ENCODE results near the gene ITCH.
"Not testable (repeated sequence)": the region's sequence is repeated elsewhere in the genome, so short reads cannot be mapped to it uniquely, and the experiment has no call there.

The ITCH gene

DNA sequence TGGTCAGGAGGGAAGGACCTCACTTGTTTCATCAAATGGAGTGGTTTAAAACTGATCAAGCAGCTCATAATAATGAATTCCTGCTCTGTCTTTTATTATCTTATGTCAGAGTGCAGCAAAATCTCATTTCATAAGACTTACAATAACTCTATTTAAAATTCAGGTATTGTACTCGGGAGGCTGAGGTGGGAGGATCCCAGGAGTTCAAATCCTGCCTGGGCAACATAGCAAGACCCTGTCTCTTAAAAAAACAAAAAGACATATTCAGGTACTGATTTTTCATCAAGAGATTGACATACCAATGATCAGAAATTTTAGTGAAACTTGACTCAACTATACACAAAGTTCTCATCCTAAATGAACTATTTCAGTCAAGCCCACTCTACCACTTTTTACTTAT, 147.5 kb downstream of the ITCH start:
- DNase-seq (ENCODE audit: low spot score), result no peak

DNA sequence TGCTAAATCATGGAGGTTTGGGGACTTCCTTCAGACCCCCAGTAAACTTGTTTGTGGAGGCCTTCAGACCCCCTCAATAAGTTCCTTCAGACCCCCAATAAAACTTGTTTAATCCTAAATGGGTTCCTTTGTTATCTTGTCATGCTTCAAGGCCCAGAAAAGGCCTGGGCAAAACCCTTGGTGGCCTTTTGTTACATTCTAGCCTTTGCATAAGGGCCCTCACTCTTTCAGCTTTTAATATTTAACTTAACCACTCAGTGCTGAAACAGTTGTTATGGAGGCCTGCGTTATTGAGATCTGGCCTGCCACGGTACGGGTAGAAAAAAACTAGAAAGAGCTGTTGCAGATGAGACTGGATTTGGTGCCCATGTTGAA, 148.8 kb downstream of the ITCH start:
- no peak for DNase-seq (ENCODE audit: low spot score)

DNA sequence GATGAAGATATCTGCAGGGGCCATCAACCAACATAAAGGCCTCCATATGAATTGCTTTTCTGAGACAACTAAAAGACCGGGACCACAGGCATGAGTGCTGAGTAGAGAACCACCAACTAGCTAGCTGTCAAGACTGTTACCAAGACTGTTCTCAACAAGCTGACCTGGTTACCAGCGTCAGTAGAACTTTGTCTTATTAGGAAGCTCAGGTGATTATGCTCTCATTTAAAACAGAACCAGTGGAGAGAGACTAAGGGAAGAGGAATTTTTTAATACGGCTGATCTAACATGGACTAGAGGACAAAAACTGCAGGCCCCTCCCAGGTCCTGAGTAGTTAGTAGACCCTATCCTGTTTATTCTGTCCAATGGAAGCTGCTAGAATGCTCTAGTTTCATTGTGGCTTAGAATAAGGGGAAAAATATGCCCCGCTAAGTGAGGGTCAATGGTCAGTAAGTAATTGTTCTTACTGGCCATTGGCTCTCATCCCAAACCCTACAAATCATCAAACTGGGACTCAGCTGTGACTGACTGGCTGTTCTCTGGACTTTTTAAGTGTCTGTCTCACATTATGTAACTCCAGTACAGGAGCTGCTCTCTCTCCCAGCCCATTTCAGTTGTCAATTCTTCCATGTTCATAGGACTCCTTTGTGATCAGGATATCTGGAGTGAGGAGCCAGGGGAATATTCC, 149.3 kb downstream of the ITCH start:
- DNase-seq (ENCODE audit: low spot score), result no peak

DNA sequence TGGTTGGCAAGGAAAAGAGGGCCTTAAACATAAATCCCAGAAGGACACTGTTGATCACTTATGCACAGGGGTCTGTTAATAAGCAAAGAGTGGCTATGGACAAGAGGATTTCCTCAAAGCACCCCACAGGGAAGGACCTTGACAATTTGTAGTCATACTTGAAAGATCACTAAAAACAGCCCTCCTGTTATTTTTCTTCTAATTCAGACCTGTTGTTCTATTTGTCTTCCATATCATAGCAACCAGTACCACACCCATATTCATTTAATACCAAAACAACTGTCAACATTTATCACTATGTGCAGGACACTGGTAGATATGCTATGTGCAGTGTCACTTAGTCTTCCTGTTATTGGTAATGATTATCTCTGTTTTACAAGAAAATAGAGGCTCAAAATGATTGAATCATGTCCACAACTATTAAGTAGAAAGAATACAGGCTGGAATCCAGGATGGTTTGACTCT, 149.9 kb downstream of the ITCH start:
- no peak for DNase-seq (ENCODE audit: low spot score)

DNA sequence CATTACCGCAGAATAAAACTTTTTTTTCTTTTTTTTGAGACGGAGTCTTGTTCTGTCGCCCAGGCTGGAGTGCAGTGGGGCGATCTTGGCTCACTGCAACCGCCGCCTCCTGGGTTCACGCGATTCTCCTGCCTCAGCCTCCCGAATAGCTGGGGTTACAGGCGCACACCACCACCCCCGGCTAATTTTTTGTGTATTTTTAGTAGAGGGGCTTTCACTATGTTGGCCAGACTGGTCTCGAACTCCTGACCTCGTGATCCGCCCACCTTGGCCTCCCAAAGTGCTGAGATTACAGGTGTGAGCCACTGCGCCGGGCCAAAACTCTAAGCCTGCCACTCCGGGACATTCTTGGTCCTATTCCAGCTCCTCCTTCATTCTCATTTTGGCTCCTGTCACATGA, 151.0 kb downstream of the ITCH start:
- DNase-seq (ENCODE audit: low spot score), result not testable (repeated sequence)

DNA sequence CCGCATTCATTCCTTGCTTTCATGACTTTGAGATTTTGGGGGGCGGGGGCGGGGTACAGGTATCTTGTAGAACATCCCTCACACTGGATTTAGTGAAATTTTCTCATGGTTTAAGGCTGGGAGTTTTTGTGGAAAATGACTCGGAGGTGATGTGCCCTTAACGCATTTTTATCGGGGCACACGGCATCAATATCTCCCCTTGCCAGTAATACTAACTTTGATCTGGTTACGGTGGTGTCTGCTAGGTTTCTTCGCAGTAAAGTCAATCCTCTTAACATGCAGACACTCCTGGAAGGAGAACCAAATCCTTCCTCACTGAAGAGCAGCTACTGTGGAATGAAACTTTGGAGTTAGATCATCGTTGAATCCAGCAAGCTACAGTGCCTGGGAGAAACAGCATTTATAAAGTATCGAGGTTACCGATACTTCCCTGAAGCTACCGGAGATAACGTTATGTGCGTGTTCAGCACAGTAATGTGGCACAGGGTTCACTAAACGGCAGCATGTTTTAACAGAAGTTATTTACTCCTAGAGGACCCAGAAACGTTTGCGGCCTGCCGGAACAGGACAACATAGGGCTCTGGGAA, 151.9 kb downstream of the ITCH start:
- DNase-seq (ENCODE audit: low spot score), result no peak

DNA sequence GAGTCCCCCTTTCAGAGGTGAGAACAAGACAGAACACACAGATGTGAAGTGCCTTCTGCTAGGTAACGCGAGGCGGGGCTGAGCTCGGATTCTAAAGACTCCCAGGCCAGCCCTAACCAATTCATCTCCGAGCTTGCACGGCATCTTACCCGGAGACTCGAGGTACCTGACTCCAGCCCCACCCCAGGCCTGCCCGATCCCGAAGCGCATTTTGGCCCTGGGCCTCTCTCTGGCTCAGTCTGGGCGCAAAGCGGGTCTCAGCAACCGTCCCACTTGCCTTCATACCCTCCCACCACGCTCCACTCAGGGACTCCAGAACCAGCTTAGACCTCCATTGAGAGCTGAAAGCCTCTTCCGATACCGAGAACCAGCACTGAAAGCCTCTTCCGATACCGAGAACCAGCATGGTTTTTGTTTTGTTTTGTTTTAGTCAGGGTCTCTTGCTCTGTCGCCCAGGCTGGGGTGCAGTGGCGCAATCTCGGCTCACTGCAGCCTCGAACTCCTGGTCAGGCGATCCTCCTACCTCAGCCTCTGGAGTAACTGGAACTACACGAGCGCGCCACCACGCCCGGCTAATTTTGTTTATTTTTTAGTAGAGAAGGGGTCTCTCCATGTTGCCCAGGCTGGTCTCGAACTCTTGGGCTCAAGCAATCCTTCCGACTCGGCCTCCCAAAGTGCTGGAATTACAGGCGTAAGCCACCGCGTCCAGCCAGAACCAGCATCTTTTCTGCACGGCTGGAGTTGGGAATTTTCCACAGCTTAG, 152.6 kb downstream of the ITCH start:
- no peak for DNase-seq (ENCODE audit: low spot score)

DNA sequence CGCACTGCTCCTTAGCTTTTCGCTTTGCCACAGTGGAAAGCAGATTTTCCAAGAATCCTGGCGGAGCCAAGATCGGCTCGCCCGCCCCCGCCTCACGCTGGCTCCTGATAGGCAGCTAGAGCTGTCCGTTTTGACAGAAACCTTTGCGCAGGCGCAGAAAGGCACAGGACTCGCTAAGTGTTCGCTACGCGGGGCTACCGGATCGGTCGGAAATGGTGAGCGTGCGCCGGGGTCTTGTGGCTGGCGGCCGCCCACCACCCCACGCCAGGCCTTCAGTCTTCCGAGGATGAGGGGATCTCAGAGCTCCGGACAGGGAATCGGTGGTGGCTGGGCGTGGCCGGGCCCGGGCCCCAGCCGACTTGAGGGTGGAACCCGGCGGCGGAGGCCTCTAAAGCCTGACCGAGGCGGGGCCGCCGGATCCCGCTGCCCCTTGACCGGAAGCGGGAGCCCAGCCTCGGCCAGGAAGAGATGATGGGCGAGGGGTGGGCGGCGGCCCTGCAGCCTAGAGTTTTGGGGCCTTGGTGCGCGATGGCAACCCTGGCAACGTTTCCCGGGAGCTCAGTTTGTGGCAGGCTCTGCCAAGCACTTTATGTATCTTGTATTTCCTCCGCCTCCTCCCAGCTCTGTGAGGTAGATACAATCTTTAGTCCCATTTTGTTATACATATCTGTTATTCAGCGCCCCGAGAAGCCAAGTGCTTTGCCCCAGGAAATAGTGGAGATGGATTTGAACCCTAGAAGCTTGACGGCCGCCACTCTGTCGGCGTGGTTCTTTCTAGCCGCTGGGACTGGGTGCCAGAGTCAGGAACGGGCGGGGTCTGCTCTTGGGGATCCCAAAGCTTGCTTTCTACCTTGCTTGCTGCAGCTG, 153.4 kb downstream of the ITCH start, which contains the start of gene DYNLRB1:
Gene DYNLRB1 (plus strand): TSS at position 176 of the 867 bp plus-strand sequence. CDS start 37 bp downstream, at position 213.
- DNase-seq (ENCODE audit: low spot score), result peak; percentile 96

DNA sequence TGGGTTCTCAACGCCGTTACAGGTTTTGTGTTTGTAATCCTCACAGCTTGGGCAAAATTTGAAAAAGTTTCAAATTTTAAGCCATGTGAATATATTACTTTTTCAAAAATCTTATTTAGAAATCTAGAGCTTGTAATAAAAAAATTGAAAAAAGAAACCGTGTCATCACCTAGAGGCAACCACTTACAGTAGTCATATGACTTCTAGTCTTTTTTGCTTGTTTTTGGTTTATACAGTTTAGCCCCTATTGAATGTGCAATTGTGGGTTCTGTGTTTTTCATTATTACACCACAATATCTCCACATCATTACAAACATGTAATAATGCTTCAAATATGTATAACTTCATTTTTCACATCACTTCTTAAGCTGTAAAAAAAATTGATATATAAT, 154.0 kb downstream of the ITCH start:
- no peak for DNase-seq (ENCODE audit: low spot score)

DNA sequence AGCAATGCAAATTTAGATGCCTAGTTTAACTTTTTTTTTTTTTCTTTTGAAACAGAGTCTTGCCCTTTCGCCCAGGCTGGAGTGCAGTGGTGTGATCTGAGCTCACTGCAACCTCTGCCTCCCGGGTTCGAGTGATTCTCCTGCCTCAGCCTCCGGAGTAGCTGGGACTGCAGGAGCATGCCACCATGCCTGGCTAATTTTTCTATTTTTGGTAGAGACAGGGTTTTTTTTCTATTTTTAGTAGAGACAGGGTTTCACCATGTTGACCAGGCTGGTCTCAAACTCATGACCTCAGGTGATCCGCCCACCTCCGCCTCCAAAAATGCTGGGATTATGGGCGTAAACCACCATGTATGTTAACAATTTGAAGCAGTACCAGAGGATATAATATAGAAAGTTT, 155.8 kb downstream of the ITCH start:
- DNase-seq (ENCODE audit: low spot score), result not testable (repeated sequence)

DNA sequence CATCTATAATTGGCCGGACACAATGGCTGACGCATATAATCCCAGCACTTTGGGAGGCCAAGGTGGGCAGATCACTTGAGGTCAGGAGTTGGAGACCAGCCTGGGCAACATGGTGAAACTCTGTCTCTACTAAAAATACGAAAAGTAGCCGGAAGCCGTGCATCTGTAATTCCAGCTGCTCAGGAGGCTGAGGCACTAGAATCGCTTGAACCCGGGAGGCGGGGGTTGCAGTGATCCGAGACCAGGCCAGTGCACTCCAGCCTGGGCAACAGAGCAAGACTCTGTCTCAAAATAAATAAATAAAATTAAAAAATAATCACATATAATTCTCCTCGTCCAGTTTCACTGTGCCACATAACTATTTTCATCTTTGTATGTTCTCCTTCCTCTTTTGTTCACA, 156.8 kb downstream of the ITCH start:
- not testable (repeated sequence) for DNase-seq (ENCODE audit: low spot score)

DNA sequence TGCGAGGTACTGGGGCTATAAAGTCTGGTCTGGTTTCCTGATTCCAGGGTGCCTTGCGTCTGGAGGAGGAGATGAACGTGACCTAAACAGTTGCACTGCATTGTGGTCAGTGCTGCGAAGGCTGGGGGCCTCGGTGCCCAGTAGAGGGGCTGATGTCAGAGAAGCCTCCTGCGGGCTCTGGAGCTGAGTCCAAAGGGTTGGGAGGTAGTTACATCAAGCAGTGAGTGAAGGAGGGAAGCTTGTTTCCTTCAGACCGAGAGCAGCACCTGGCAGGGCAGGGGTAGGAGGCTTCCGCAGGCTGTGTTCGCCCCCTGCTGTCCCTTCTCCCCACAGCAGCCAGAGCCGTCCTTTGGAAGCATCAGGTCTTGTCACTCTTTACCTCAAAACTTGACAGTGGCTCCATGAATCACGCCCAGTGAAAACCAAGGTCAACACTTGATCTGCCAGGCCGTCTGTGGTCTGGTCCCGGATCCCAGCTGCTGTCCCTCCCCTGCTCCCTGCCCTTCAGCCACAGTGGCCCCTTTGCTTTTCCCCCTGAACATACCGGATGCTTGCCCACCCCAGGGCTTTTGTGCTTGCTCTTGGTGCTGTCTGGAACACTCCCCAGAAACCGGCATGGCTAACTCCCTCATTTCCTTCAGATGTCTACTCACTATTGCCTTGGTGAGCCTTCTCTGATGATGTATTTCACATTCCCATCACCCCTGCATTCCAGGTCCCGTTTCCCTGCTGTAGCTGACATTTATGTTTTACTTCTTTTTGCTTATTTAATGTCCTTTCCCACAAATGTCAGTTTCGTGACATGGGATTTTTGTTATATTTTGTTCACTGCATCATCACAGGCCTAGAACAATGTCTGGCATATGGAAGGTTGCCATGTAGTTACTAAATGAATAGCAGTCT, 160.1 kb downstream of the ITCH start:
- DNase-seq (ENCODE audit: low spot score), result no peak

DNA sequence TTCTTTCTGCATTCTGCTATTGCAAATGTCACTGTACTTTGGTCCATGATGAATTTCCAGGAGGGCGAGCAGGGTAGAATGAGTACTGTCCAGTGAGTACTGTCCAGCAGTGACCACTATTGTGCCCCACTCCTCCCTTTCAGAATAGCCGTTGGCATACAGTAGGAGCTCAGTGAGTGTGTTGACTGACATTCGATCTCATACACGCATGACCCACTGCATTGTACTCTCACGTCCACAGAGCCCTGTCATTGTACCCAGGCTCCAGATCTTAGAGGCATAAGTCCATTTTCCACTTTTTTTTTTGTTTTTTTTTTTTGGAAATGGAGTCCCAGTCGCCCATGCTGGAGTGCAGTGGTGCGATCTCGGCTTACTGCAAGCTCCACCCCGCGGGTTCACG, 161.4 kb downstream of the ITCH start:
- no peak for DNase-seq (ENCODE audit: low spot score)

DNA sequence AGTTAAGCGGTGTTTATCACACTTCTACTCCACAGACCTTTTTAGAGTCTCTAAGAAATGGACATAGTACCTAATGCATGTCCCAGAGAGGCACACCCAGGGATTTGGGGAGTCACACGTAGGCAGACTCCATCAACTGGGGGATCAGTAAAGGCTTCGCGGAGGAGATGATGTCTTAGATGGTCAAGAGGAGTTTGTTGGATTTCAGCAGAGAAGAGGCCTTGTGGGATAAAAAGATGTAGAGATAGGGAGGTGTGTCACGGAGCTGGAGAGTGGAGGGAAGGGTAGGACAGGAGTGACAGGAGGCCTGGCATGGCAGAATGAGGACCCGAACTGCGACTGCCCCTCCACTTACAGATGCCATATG, 162.3 kb downstream of the ITCH start:
- DNase-seq (ENCODE audit: low spot score), result no peak

DNA sequence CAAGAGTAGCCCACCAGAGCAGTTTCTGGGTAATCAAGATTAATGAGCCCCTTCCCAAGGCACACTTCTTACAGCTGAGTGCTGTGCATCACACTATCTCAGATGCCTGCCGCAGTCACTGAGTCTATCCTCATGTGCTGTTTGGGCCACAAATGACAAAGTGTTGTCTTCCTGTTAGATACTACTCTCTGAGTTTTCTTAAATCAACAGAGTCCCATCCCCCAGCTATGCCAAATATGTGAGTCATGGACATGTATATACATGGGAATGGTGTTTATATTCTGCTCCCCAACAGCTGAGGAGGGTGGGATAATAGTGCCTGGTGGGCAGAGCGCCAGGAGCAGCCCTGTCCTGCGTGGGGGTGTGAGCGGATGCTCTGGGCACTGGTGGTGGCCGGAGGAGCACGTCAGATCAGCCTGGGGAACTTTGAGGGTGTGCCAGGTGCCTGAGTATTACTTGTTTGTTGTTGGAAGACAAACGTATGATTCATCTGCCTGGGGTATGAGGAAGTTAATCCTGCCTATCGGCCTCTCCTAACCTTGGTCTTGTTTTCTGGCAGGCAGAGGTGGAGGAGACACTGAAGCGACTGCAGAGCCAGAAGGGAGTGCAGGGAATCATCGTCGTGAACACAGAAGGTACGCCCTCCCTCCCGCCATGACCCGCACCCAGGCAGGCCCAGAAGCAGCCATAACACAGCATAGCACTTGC, 162.8 kb downstream of the ITCH start:
- peak; percentile 94 for DNase-seq (ENCODE audit: low spot score)

DNA sequence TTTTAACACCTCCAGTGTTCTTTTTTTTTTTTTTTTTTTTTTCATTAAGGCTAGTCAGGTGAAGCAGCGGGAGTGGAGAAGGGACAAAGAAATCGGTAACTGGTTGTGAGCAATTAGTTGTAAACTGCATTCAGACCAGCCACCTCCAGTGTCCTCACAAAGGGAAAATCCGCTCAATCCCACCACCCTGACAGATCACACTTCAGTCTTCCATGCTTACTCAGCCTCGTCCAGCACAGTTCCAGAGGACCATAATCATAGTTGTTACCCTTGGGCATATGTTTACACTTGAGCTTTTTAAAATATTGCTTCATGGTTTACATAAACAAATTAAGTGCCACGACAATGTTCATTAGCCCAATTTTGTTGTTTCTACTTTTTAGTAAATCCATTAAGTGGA, 163.4 kb downstream of the ITCH start:
- no peak for DNase-seq (ENCODE audit: low spot score)

DNA sequence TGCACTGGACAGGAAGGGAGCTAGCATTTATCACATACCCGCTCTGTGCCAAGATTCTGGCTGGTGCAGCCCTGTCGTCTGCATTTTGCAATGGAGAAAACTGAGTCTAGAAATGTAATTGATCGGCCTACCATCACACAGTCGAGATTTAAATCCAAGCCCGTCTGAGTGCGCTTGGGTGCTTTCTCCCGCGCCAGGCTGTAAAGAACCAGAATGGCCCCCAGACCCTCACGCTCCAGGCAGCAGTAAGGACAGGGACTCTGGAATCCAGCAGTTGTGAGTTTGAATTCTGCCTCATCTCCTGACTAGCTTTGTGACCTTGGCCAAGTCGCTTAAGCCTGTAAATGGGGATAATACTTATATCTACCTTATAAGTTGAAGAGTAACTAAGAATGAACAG, 163.9 kb downstream of the ITCH start:
- no peak for DNase-seq (ENCODE audit: low spot score)

DNA sequence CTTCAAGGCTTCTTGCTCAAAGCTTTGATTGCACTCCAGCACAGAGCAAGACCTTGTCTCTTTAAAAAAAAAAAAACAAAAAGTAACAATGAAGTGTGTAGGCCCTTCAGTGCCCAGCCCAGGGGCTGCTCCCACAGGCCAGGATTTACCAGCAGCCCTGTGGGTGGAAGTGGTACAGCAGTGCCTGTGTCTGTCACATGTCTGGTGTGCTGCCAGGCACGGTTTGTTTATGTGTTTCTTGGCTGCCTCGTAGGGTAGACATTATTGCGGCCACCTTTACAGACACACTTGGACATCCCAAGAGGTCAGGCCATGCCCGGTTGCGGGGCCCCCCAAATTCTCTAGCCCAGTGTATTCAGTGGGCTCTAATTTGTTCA, 165.8 kb downstream of the ITCH start:
- no peak for DNase-seq (ENCODE audit: low spot score)

DNA sequence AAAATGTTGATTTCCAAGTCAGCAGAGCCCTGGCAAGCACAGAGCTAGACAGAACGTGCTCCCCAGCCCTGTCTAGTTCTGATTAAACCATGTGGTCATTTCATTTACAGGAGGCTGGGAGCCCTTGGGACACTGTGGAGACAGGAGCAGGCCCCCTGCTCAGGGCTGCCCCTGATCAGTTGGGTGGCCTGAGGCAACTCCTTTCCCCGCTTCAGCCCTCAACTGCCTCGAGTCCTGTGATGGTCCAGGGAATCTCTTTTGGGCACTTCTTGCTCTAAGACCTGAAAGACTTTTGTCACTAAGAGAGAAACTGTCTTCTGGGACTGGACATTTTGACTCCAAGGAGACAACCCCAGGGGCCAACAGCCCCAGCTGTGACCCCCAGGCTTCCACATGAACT, 166.7 kb downstream of the ITCH start:
- no peak for DNase-seq (ENCODE audit: low spot score)

DNA sequence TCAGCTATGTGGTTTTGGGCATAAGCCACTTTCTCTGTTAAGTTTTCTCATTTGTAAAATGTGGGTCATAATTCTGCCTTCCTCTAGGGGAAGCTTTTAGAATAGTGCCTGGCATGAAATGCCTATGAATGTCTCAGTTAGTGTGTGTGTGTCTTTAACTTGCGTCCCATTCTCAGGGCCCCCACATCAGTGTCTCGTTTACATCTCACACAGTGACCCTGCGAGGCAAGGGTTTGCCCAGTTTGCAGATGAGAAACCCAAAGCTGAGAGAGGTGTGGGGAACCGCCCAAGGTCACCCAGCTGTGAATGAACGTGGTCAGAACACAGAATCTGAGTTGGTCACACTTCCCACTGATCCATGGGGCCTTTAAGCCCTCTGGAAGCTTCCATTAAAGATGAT, 167.3 kb downstream of the ITCH start:
- DNase-seq (ENCODE audit: low spot score), result no peak
